ENCODE results near the gene SPINK2.

DNA sequence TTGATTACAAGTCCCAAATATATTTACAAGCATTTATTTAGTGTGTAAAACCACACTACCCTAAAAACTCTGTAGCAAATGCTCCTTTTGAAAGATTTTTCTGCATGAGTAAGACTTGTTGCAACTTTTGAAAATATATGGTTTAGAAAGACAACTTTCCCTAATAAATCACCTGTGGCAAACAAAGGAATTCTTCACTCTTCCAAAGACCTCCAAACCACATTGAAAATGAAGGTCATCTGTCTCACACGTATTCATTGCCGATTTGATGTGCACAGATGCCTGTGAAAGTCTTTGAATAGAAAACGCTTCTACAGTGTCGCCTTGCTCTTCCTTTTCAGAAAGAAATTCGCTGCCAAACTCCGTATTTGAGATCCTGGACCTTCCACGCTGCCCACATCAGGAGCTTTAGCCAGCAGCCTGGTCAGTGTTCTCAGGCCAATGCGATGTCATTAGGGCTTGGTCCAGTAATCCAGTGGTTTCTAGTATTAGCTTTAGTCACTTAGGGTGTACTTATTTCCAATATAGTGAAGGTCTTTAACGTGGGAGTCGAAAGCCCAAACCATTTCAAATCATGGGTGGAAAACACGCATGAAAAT is 22.2 kb downstream of the SPINK2 start:
- TF ChIP-seq, protein P1, sequence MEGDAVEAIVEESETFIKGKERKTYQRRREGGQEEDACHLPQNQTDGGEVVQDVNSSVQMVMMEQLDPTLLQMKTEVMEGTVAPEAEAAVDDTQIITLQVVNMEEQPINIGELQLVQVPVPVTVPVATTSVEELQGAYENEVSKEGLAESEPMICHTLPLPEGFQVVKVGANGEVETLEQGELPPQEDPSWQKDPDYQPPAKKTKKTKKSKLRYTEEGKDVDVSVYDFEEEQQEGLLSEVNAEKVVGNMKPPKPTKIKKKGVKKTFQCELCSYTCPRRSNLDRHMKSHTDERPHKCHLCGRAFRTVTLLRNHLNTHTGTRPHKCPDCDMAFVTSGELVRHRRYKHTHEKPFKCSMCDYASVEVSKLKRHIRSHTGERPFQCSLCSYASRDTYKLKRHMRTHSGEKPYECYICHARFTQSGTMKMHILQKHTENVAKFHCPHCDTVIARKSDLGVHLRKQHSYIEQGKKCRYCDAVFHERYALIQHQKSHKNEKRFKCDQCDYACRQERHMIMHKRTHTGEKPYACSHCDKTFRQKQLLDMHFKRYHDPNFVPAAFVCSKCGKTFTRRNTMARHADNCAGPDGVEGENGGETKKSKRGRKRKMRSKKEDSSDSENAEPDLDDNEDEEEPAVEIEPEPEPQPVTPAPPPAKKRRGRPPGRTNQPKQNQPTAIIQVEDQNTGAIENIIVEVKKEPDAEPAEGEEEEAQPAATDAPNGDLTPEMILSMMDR (IDR thresholded peaks at IDR 0.05) = no peak
- no peak for TF ChIP-seq POLR2A (IDR thresholded peaks at IDR 0.05)
